AG04450 (cell line): ENCODE data around the gene IGLL1. TPM values are rescaled to one million over a fixed set of nuclear protein-coding genes. Genes with fewer than 3 reads are reported as not detected.

Source experiments
- CTCF ChIA-PET: fragments of 300-600, 350-600 bp; formaldehyde crosslinking; extraction: SDS; loops from one replicate; lab custom pipeline; 2022; ENCODE audit warnings: antibody characterized with exemption, inconsistent platforms; lab: Charles Lee
- POLR2A ChIA-PET: fragments of 350-600 bp; formaldehyde crosslinking; extraction: SDS; loops from one replicate; lab custom pipeline; 2021; ENCODE audit warnings: antibody characterized with exemption, inconsistent platforms; lab: Yijun Ruan, JAX
- DNase-seq: peaks from one replicate; pipeline ENCODE4 v3.0.0-alpha.2; 2011; ENCODE audit warnings: low read depth, low spot score
- H3K27ac ChIP-seq: one replicate; pipeline ENCODE4 v1.5.1; 2012; ENCODE audit warnings: low read depth, low read length, control low read depth
- H3K27me3 ChIP-seq: one replicate; pipeline ENCODE4 v1.6.0; 2012; ENCODE audit warnings: low read length; ENCODE audit not compliant: control insufficient read depth, insufficient read depth
- H3K4me3 ChIP-seq: 2 replicates; pipeline ENCODE4 v1.5.1; 2011; ENCODE audit warnings: mild to moderate bottlenecking, low read depth, low read length, control low read depth
- H3K9me3 ChIP-seq: 2 replicates; pipeline ENCODE4 v1.5.1; 2012; ENCODE audit warnings: low read length; ENCODE audit not compliant: control insufficient read depth, insufficient read depth
- CTCF ChIP-seq: IDR thresholded peaks from 2 replicates; pipeline ENCODE4 v1.5.1; 2011; ENCODE audit warnings: low read depth, low read length, control low read depth, inconsistent platforms
- polyA plus RNA-seq: library from polyadenylated mRNA; depleted of rRNA; stranded (reverse); fragments of >200 nt; gene quantifications from 2 replicates; pipeline ENCODE4 v1.2.3, GENCODE V29; 2011

IGLL1 gene
- polyA plus RNA-seq, 1 experiment, result not detected

GRCh38 chr22:23569716-23570115 lies 10.4 kb downstream of the IGLL1 start:
- CTCF ChIA-PET, result interaction anchor here (0.6 kb wide), 1 partner anchor 21 kb away, joined by 3 read pairs; no protein-coding TSS in a partner anchor
- H3K27me3 ChIP-seq, result peaks cover 31% of the 10 kb centered on the region
- POLR2A ChIA-PET, result no interaction called here
- H3K4me3 ChIP-seq, result no peak overlapping the region
- no peak overlapping the region for H3K27ac ChIP-seq
- no peaks in the 10 kb centered on the region for H3K9me3 ChIP-seq
- TF ChIP-seq CTCF, result no peak
- DNase-seq, result no peak

- DNase-seq, result no peak
- peaks cover 30% of the 10 kb centered on the region for H3K27me3 ChIP-seq
- H3K9me3 ChIP-seq, result no peaks in the 10 kb centered on the region
- POLR2A ChIA-PET, result no interaction called here
- CTCF ChIA-PET, result no interaction called here
- H3K4me3 ChIP-seq, result no peak overlapping the region
- H3K27ac ChIP-seq, result no peak overlapping the region
- no peak for TF ChIP-seq CTCF
Observed at GRCh38 chr22:23569291-23569690, 10.8 kb downstream of the IGLL1 start.

GRCh38 chr22:23566705-23567475 lies 13.2 kb downstream of the IGLL1 start:
- Histone ChIP-seq H3K27me3 (peaks cover 32% of the 10 kb centered on the region), H3K4me3 (no peak overlapping the region), H3K9me3 (no peaks in the 10 kb centered on the region), H3K27ac (no peak overlapping the region)
- ChIA-PET CTCF (no interaction called here), POLR2A (no interaction called here)
- no peak for DNase-seq
- no peak for TF ChIP-seq CTCF

GRCh38 chr22:23565915-23566704 lies 14.0 kb downstream of the IGLL1 start:
- POLR2A ChIA-PET, result no interaction called here
- CTCF ChIA-PET, result no interaction called here
- Histone ChIP-seq H3K4me3 (peak overlapping the region; percentile 29; the same call in 1 of the 2 replicates), H3K27ac (no peak overlapping the region), H3K9me3 (no peaks in the 10 kb centered on the region), H3K27me3 (peaks cover 32% of the 10 kb centered on the region)
- no peak for TF ChIP-seq CTCF
- DNase-seq, result no peak
